Stimulated activated naive B cell treated with anti-CD40 and anti-IgM and Interleukin-4, amounts not matched to agents 10 μg/mL and 1 μg/mL and 100 μg/mL, for 72 hours (primary cell): ENCODE measurements around the gene WWOX.
A peak's percentile ranks its signal among the peaks of the same experiment; 100 is the strongest.

Experiments used
- ATAC-seq, 2 donors: fragments of 150-1000 bp; cut with Tn5 transposase; replicated peaks; 2 replicates each; pipeline ENCODE4 v1.10.0; 2021; ENCODE audit warnings: moderate library complexity in 1 of 2
- DNase-seq: peaks from one replicate; pipeline ENCODE4 v3.0.0; 2021
- H3K27ac Mint-ChIP-seq: one replicate; pipeline ENCODE4 v1.8.0; 2022; ENCODE audit warnings: mild to moderate bottlenecking, mixed read lengths
- H3K27me3 Mint-ChIP-seq, 2 donors: one replicate each; pipeline ENCODE4 v1.8.0; 2022; ENCODE audit warnings: mixed read lengths in 2 of 2
- H3K36me3 Mint-ChIP-seq, 2 donors: one replicate each; pipeline ENCODE4 v1.8.0; 2022; ENCODE audit warnings: mixed read lengths in 2 of 2, mild to moderate bottlenecking in 1 of 2
- H3K4me1 Mint-ChIP-seq, 2 donors: one replicate each; pipeline ENCODE4 v1.8.0; 2022; ENCODE audit warnings: mixed read lengths in 2 of 2, mild to moderate bottlenecking in 1 of 2
- H3K4me3 Mint-ChIP-seq, 2 donors: one replicate each; pipeline ENCODE4 v1.8.0; 2022; ENCODE audit warnings: mild to moderate bottlenecking in 2 of 2, mixed read lengths in 2 of 2, moderate library complexity in 1 of 2
- H3K9me3 Mint-ChIP-seq, 2 donors: one replicate each; pipeline ENCODE4 v1.8.0; 2022; ENCODE audit warnings: mixed read lengths in 2 of 2, mild to moderate bottlenecking in 1 of 2

The WWOX gene

GRCh38 chr16:78522327-78522726 is 422.9 kb downstream of the WWOX start:
- DNase-seq (no peak), ATAC-seq (peak; percentile 41 to 45)
- Mint-ChIP-seq H3K4me1 (peaks cover 12 to 17% of the 10 kb centered on the region in 2 donors), H3K4me3 (no peak overlapping the region), H3K27ac (no peak overlapping the region), H3K27me3 (no peaks in the 10 kb centered on the region), H3K9me3 (no peaks in the 10 kb centered on the region), H3K36me3 (no peaks in the 10 kb centered on the region)

GRCh38 chr16:78523212-78523985 is 423.9 kb downstream of the WWOX start:
- DNase-seq (no peak), ATAC-seq (peak; percentile 77 to 78)
- H3K36me3 Mint-ChIP-seq = no peaks in the 10 kb centered on the region

GRCh38 chr16:78524066-78524595 is 424.7 kb downstream of the WWOX start:
- Mint-ChIP-seq H3K36me3 (no peaks in the 10 kb centered on the region), H3K4me1 (peaks cover 12 to 17% of the 10 kb centered on the region in 2 donors), H3K9me3 (no peaks in the 10 kb centered on the region), H3K27ac (no peak overlapping the region), H3K27me3 (no peaks in the 10 kb centered on the region), H3K4me3 (no peak overlapping the region)
- DNase-seq (no peak), ATAC-seq (no peak)

More at GRCh38 chr16:78523212-78523985, 423.9 kb downstream of the WWOX start:
- Mint-ChIP-seq H3K27me3 (no peaks in the 10 kb centered on the region), H3K4me1 (peaks cover 12 to 17% of the 10 kb centered on the region in 2 donors), H3K27ac (no peak overlapping the region), H3K4me3 (no peak overlapping the region), H3K9me3 (no peaks in the 10 kb centered on the region)

GRCh38 chr16:78528265-78528664 is 428.8 kb downstream of the WWOX start:
- no peaks in the 10 kb centered on the region for H3K27me3 Mint-ChIP-seq
- ATAC-seq (no peak), DNase-seq (no peak)
- no peaks in the 10 kb centered on the region for H3K9me3 Mint-ChIP-seq
- no peak overlapping the region for H3K27ac Mint-ChIP-seq
- peaks cover 4 to 8% of the 10 kb centered on the region in 2 donors for H3K4me1 Mint-ChIP-seq
- no peaks in the 10 kb centered on the region for H3K36me3 Mint-ChIP-seq
- no peak overlapping the region for H3K4me3 Mint-ChIP-seq

- H3K4me3 Mint-ChIP-seq = no peak overlapping the region
- DNase-seq = no peak
- H3K9me3 Mint-ChIP-seq = no peaks in the 10 kb centered on the region
- no peak for ATAC-seq
- no peak overlapping the region for H3K27ac Mint-ChIP-seq
- no peaks in the 10 kb centered on the region for H3K4me1 Mint-ChIP-seq
- H3K36me3 Mint-ChIP-seq = no peaks in the 10 kb centered on the region
- no peaks in the 10 kb centered on the region for H3K27me3 Mint-ChIP-seq
Measured at GRCh38 chr16:78529881-78530280, 430.4 kb downstream of the WWOX start.

- ATAC-seq (no peak), DNase-seq (no peak)
- H3K4me3 Mint-ChIP-seq = no peak overlapping the region
- no peak overlapping the region for H3K27ac Mint-ChIP-seq
- H3K4me1 Mint-ChIP-seq = no peaks in the 10 kb centered on the region
- H3K27me3 Mint-ChIP-seq = no peaks in the 10 kb centered on the region
- no peaks in the 10 kb centered on the region for H3K9me3 Mint-ChIP-seq
- no peaks in the 10 kb centered on the region for H3K36me3 Mint-ChIP-seq
Measured at GRCh38 chr16:78530283-78530682, 430.8 kb downstream of the WWOX start.

- no peaks in the 10 kb centered on the region for H3K27me3 Mint-ChIP-seq
- H3K4me3 Mint-ChIP-seq = no peak overlapping the region
- H3K4me1 Mint-ChIP-seq = no peaks in the 10 kb centered on the region
- H3K36me3 Mint-ChIP-seq = no peaks in the 10 kb centered on the region
- no peaks in the 10 kb centered on the region for H3K9me3 Mint-ChIP-seq
- ATAC-seq = no peak
- H3K27ac Mint-ChIP-seq = no peak overlapping the region
- no peak for DNase-seq
Measured at GRCh38 chr16:78535098-78535497, 435.6 kb downstream of the WWOX start.

GRCh38 chr16:78537511-78537910 is 438.1 kb downstream of the WWOX start:
- Mint-ChIP-seq H3K4me1 (no peaks in the 10 kb centered on the region), H3K4me3 (no peak overlapping the region), H3K9me3 (no peaks in the 10 kb centered on the region), H3K27me3 (no peaks in the 10 kb centered on the region), H3K36me3 (peaks cover 0 to 3% of the 10 kb centered on the region in 2 donors), H3K27ac (no peak overlapping the region)
- no peak for DNase-seq
- no peak for ATAC-seq

GRCh38 chr16:78538292-78538691 is 438.8 kb downstream of the WWOX start:
- no peaks in the 10 kb centered on the region for H3K27me3 Mint-ChIP-seq
- peaks cover 0 to 3% of the 10 kb centered on the region in 2 donors for H3K36me3 Mint-ChIP-seq

GRCh38 chr16:78538919-78539318 is 439.5 kb downstream of the WWOX start:
- no peak for ATAC-seq

More at GRCh38 chr16:78538292-78538691, 438.8 kb downstream of the WWOX start:
- Mint-ChIP-seq H3K9me3 (no peaks in the 10 kb centered on the region), H3K4me3 (no peak overlapping the region), H3K27ac (no peak overlapping the region), H3K4me1 (no peaks in the 10 kb centered on the region)
- DNase-seq (no peak), ATAC-seq (no peak)

GRCh38 chr16:78542419-78542818 is 443.0 kb downstream of the WWOX start:
- no peak for ATAC-seq
- no peak overlapping the region for H3K27ac Mint-ChIP-seq
- DNase-seq = no peak
- no peaks in the 10 kb centered on the region for H3K9me3 Mint-ChIP-seq
- H3K4me3 Mint-ChIP-seq = no peak overlapping the region
- peaks cover 0 to 3% of the 10 kb centered on the region in 2 donors for H3K36me3 Mint-ChIP-seq
- H3K27me3 Mint-ChIP-seq = no peaks in the 10 kb centered on the region
- H3K4me1 Mint-ChIP-seq = no peaks in the 10 kb centered on the region

More at GRCh38 chr16:78538919-78539318, 439.5 kb downstream of the WWOX start:
- Mint-ChIP-seq H3K36me3 (peaks cover 0 to 3% of the 10 kb centered on the region in 2 donors), H3K27ac (no peak overlapping the region), H3K4me3 (no peak overlapping the region), H3K9me3 (no peaks in the 10 kb centered on the region), H3K4me1 (no peaks in the 10 kb centered on the region), H3K27me3 (no peaks in the 10 kb centered on the region)
- no peak for DNase-seq

- H3K4me3 Mint-ChIP-seq = no peak overlapping the region
- DNase-seq (no peak), ATAC-seq (peak in 1 of 2 donors; percentile 25)
- no peaks in the 10 kb centered on the region for H3K9me3 Mint-ChIP-seq
- peaks cover 0 to 3% of the 10 kb centered on the region in 2 donors for H3K36me3 Mint-ChIP-seq
- H3K27ac Mint-ChIP-seq = no peak overlapping the region
- H3K27me3 Mint-ChIP-seq = no peaks in the 10 kb centered on the region
- no peaks in the 10 kb centered on the region for H3K4me1 Mint-ChIP-seq
Measured at GRCh38 chr16:78543023-78543422, 443.6 kb downstream of the WWOX start.

- no peaks in the 10 kb centered on the region for H3K36me3 Mint-ChIP-seq
- H3K9me3 Mint-ChIP-seq = no peaks in the 10 kb centered on the region
- ATAC-seq = no peak
- H3K4me1 Mint-ChIP-seq = peaks cover 0 to 24% of the 10 kb centered on the region in 2 donors
- no peak overlapping the region for H3K4me3 Mint-ChIP-seq
- H3K27ac Mint-ChIP-seq = no peak overlapping the region
- H3K27me3 Mint-ChIP-seq = no peaks in the 10 kb centered on the region
- no peak for DNase-seq
Measured at GRCh38 chr16:78549366-78549765, 449.9 kb downstream of the WWOX start.

GRCh38 chr16:78551487-78552085 is 452.1 kb downstream of the WWOX start:
- no peak overlapping the region for H3K27ac Mint-ChIP-seq
- DNase-seq (no peak), ATAC-seq (no peak)
- no peaks in the 10 kb centered on the region for H3K36me3 Mint-ChIP-seq
- peaks cover 0 to 24% of the 10 kb centered on the region in 2 donors for H3K4me1 Mint-ChIP-seq
- no peaks in the 10 kb centered on the region for H3K27me3 Mint-ChIP-seq
- H3K9me3 Mint-ChIP-seq = no peaks in the 10 kb centered on the region
- H3K4me3 Mint-ChIP-seq = no peak overlapping the region
